NCI-H345 treated with DMSO at 0.1 percent for 48 hours (cell line): Measurements from ENCODE around the gene SMG5.

Source experiments
- DNase-seq: peaks from one replicate; lab custom pipeline; 2025; ENCODE audit not compliant: unreplicated experiment; lab: John Stamatoyannopoulos, UW

Gene SMG5

DNA sequence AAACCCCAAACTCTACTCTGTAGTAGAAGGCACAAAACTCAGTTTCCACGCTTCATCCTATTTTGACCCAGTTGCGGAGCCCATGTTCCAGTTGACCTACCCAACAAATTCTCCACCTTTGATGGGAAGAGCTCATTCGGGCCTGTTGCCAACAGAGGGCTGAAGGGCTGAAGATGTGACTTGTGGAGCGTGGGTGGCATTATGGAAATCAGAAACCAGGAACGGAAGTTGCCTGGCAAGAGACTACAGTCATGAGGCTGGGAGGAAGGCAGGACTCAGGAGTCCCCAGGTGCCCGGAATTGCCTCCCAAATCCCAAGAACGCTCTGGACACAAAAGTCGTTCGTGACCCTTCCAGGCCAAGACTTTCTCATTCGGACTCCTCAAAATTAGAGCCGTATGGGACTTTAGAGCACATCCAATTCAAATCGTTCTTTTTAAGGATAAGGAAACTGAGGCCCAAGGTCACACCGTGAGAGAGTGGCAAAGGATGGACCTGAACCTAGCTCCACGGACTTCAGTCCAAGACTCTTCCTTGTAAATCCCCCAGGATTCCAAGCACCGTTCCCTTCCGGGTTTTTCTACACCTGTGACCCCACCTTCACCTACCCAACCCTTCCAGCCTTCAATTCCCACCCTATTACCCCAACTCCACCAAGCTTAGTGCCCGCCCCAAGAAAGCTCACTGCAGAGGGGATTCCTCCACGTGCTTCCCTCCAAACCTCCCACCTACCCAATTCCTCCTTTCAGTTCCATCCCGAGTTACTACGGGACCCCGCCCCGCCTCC, 739 bp downstream of the SMG5 start:
- peak; percentile 84 for DNase-seq

DNA sequence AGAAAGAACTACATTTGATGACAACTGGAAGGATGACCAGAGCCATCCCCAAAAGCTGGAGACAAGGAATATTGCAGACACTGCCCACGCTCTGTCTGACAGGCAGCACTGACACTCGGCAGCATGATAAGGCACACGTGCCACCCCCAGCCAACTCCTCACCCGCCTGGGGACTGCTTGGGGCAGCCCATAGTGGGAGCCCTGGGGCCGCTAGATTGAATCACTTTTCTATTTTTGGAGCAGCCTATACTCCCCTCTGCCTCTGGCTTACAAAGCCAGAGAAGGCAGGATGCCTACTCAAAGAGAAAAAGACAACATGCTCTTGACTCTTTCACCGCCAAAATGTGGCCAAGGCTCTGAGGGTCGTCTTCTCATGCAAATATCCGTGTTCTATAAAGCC, 1.3 kb downstream of the SMG5 start:
- DNase-seq, result no peak

- DNase-seq, result no peak
Measured at GRCh38 chr1:156279837-156280236, 2.8 kb downstream of the SMG5 start.

GRCh38 chr1:156276966-156277381, 5.7 kb downstream of the SMG5 start:
- DNase-seq, result no peak

GRCh38 chr1:156276532-156276931, 6.1 kb downstream of the SMG5 start:
- no peak for DNase-seq

GRCh38 chr1:156270314-156270713, 12.3 kb downstream of the SMG5 start:
- no peak for DNase-seq

GRCh38 chr1:156268336-156268735, 14.3 kb downstream of the SMG5 start:
- no peak for DNase-seq

- no peak for DNase-seq
Measured at GRCh38 chr1:156266051-156266450, 16.6 kb downstream of the SMG5 start.

GRCh38 chr1:156263288-156263655, 19.4 kb downstream of the SMG5 start:
- no peak for DNase-seq

DNA sequence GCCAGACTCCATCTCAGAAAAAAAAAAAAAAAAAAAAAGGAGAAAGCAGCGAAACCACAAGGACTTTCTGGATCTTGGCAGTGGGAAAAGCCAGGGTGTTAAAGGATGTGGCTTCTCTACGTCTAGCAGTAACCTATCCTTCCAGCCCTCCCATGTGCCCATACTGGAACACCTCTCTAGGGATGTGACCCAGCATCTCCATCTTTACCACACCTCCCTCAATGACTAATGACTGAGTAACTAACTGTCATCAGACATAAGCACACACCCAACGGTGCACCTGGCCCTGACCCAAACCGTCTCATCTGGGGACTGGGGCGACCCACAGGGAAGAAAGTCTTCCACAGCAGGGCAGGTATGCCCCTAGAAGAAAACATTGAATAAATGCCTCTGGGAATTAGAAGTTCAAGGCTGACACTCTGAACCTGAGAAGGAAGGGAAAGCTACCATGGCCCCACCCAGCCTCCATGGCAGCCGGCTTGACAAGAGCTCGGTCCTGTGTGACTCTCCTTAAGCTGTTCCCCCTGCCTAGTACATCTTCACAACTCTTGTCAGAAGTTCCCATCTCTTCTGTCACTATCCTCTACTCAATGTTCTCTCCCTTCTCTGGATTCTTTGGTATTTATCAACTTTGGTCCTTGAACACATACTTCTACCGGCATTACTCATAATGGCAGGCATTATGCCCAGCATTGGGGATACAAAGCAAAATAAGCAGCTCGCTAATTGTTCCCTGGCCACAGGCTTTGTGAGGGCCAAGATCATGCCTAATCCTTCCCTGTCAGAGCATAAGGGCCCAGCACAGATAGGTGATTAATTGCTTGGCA, 20.0 kb downstream of the SMG5 start:
- DNase-seq, result no peak

DNA sequence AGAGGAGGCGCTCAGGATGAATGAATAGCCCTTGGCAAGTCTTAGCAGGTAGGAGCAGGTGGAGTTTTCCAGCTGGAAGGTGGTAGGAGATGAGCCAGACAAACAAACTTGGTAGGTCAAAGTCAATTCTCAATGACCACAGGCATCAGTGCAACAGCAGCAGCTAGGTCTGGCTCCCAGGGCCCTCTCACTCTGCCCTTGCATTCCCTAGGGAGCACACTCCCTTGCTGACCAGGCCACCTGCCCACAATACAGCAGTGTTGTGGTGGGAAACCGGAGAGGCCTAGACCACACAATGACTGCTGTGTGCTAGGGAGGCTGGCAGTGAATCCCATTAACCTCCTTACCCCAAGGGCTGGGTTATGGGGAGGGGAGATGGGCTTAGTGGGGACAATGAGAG, 21.7 kb downstream of the SMG5 start:
- no peak for DNase-seq

DNA sequence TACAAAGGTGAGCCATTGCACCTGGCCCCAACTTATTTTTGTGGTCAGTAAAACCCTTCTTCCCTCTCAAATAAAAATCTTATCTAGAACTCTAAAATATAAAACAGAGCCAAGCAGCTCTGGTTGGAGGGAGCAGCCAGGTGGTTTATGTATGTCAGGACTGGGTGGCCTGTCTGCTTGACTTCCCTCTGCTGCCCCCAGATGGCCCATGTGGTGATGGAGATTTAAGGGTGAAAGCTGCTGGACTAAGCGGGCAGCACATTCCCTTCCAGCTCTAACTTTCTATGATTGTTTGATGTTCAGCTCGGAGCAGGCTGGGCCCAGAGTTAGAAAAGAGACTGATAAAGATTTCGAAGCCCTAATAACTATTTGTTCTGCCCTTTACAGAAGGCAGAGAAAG, 22.8 kb downstream of the SMG5 start:
- no peak for DNase-seq

DNA sequence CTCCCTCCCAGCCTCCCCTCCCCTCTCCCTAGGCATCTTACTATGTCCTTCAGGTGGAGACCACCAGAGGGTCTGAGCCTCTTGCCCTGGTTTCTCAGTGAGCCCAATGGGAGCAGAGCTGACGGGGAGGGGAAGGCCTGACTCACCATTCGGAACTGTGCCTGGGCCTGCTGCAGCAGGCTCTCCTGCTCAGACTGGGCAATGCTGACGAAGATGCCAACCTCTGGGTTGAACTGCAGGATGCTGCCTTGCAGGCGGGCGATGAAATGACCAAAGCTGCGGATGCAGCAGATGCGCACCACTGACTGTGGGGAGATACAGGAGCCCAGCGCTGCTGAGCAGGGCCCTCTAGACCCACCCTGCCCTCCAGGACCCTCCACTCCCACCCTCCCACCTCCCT, 23.8 kb downstream of the SMG5 start:
- no peak for DNase-seq

GRCh38 chr1:156257711-156258110, 24.9 kb downstream of the SMG5 start:
- no peak for DNase-seq

DNA sequence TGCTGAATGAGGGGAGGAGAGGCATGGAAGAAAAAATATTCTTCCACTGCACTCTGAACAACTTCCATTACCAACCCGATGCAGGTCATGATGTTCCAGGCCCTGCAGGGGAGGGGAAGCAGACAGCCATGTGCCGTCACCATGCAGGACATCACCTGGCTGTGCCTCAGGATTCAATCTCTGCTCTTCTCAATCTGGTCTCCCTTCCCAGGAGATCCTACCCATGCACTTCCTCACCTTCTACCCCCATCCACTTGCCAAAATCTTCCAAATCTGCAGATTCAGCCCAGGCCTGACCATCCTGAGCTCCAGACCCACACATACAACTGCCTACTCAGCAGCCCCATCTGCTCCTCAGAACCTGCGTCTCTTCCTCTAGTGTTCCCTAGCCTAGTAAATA, 29.0 kb downstream of the SMG5 start:
- DNase-seq, result no peak

DNA sequence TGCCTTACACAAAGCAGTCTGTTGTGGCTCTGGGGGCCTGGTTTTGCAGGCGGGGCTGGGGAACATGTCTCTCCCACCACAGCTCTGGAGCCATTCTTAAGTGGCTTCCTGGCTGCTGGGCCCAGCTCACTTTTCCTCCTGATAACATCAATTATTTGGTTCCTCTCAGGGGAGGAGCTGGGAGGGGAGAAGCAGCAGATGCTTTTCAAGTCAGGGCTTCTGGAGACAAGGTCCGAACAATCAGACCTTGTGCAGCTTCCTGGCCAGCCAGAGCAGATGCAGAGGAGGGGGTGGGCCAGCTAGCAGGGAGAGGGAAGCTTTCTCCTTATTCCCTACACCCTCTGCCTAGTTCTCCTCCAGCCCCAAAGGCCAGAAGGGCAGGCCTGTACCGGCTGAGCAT, 31.1 kb downstream of the SMG5 start:
- no peak for DNase-seq

DNA sequence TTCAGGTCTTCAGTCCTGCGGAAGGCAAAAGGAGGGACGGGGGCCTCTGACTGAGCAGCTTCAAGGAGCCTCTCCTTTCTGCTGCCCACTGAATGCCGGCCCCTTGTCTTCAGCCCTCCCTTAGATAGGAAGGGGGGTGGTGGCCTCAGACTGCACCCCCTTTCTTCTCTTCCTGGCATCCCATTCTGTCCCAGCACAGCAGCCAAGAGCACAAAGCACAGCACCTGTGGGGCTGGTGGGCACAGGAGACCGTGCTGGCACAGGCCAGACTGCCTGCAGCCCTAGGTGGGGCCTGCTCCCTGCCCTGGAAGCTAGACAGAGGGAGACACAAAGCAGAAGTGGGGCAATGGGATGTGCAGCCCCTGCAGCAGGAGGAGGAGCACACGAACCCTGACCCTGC, 33.0 kb downstream of the SMG5 start:
- DNase-seq, result no peak

DNA sequence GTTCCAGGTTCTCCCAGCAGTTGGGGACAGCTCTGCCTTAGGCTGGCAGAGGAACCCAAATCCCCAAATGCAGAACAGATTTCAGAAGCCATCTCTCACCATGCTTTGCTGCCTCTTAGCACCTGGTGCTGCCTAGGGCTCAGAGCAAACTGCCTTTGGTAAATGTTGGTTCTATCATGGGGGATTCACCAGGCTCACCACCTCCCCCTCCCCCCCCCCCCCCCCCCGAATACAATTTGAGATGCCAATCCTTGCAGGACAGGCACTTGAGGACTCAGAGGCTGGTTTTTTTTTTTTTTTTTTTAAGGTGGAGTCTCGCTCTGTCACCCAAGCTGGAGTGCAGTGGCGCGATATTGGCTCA, 34.3 kb downstream of the SMG5 start:
- DNase-seq, result no peak

GRCh38 chr1:156247460-156248322, 34.9 kb downstream of the SMG5 start, which contains the start of gene PAQR6:
PAQR6 (minus strand) TSS chr1:156248056; CDS start chr1:156246731, 1,325 bp downstream.
- peak; percentile 36 for DNase-seq

- DNase-seq, result no peak
Measured at GRCh38 chr1:156246781-156247459, 35.7 kb downstream of the SMG5 start.

GRCh38 chr1:156246241-156246780, 36.3 kb downstream of the SMG5 start:
- DNase-seq, result no peak
